HepG2 (cell line): ENCODE data around the gene KDM7A. TPM values are rescaled to one million over a fixed set of nuclear protein-coding genes. Genes with fewer than 3 reads are reported as not detected.

Source experiments
- HNRNPH1 ChIP-seq: fragments of 200-400 bp; formaldehyde crosslinking; optimal IDR thresholded peaks from 2 replicates; pipeline ENCODE3; 2017; ENCODE audit warnings: mild to moderate bottlenecking, low read depth, low read length
- HNRNPUL1 ChIP-seq: fragments of 200-400 bp; formaldehyde crosslinking; IDR thresholded peaks from 2 replicates; pipeline ENCODE4 v1.6.1; 2017; ENCODE audit warnings: low read depth, mild to moderate bottlenecking, low read length, moderate library complexity
- ISX ChIP-seq: sonication (generic); formaldehyde crosslinking; conservative IDR thresholded peaks from 2 replicates; pipeline ENCODE4 v1.5.0; 2020; ENCODE audit warnings: missing genetic modification reagents
- KAT2B ChIP-seq: fragments of 150-350 bp; IDR thresholded peaks from 2 replicates; pipeline ENCODE4 v1.6.1; 2014; ENCODE audit warnings: low read depth, low read length, borderline replicate concordance
- KDM3A ChIP-seq: IDR thresholded peaks from 2 replicates; pipeline ENCODE4 v1.6.1; 2018; ENCODE audit warnings: low read depth, missing compliant biosample characterization
- PPARG ChIP-seq: conservative IDR thresholded peaks from 2 replicates; pipeline ENCODE4 v1.6.1; 2016; ENCODE audit warnings: missing biosample characterization, missing genetic modification reagents
- ZBTB20 ChIP-seq: sonication (generic); formaldehyde crosslinking; IDR thresholded peaks from 2 replicates; pipeline ENCODE4 v1.8.1; 2023; ENCODE audit warnings: missing genetic modification reagents, low read depth, mild to moderate bottlenecking, borderline replicate concordance
- ZBTB40 ChIP-seq, 2 experiments: fragments of 450-650 bp in 1 of 2; sonication (generic) in 1 of 2; formaldehyde crosslinking in 1 of 2; IDR thresholded peaks; 2 replicates each; pipeline versions ENCODE4 v1.6.1 to v1.8.0; 2016 to 2022; ENCODE audit warnings: antibody characterized with exemption in 1 of 2, mild to moderate bottlenecking in 1 of 2, missing genetic modification reagents in 1 of 2
- ZNF256 ChIP-seq: sonication (generic); formaldehyde crosslinking; conservative IDR thresholded peaks from 2 replicates; pipeline ENCODE4 v1.4.0; 2020; ENCODE audit warnings: missing genetic modification reagents
- ZNF468 ChIP-seq: sonication (generic); formaldehyde crosslinking; IDR thresholded peaks from 2 replicates; pipeline ENCODE4 v1.8.0; 2022; ENCODE audit warnings: mild to moderate bottlenecking, moderate library complexity, missing genetic modification reagents
- ZNF530 ChIP-seq: sonication (generic); formaldehyde crosslinking; IDR thresholded peaks from 2 replicates; pipeline ENCODE4 v1.5.0; 2020; ENCODE audit warnings: low read depth, mild to moderate bottlenecking, missing genetic modification reagents
- ZNF615 ChIP-seq: sonication (generic); formaldehyde crosslinking; IDR thresholded peaks from 2 replicates; pipeline ENCODE4 v1.5.0; 2020; ENCODE audit warnings: mild to moderate bottlenecking, missing genetic modification reagents, borderline replicate concordance
- ZNF670 ChIP-seq: sonication (generic); formaldehyde crosslinking; IDR thresholded peaks from 2 replicates; pipeline ENCODE4 v1.8.0; 2022; ENCODE audit warnings: mild to moderate bottlenecking, missing genetic modification reagents, borderline replicate concordance
- polyA plus RNA-seq, 8 experiments: library from polyadenylated mRNA; depleted of rRNA in 3 of 8; stranded (reverse) in 7 of 8; unstranded in 1 of 8; fragments of >200 nt; fragmentation: Illumina TruSeq in 4 of 8; extraction: Trizol in 4 of 8; gene quantifications; 2 replicates each; pipeline versions ENCODE4 v1.2.1 to v1.2.3, GENCODE V29; 2011 to 2016; ENCODE audit warnings: low read depth in 4 of 8, missing spikeins in 1 of 8, mixed read lengths in 1 of 8; ENCODE audit not compliant: insufficient read depth in 1 of 8
- total RNA-seq, 5 experiments: library from RNA; depleted of rRNA; stranded (reverse); fragments of >200 nt; fragmentation: Illumina TruSeq; extraction: Trizol; gene quantifications; 2 replicates each; pipeline ENCODE4 v1.2.3, GENCODE V29; 2016; ENCODE audit warnings: low read depth in 1 of 5
- TF ChIP-seq, protein P1 (sequence below): sonication (generic); formaldehyde crosslinking; IDR thresholded peaks from 2 replicates; pipeline ENCODE4 v1.4.0; 2020; ENCODE audit warnings: missing genetic modification reagents, borderline replicate concordance
- TF ChIP-seq, protein P2 (sequence below): IDR thresholded peaks from 2 replicates; pipeline ENCODE4 v1.6.1; 2012; ENCODE audit warnings: inconsistent platforms

Gene KDM7A
- total and polyA plus RNA-seq, 2 of the 13 experiments (the other 11 are each of a cell fraction or from before 2014, with no cell fraction given): 10.8 to 16.8 TPM

DNA sequence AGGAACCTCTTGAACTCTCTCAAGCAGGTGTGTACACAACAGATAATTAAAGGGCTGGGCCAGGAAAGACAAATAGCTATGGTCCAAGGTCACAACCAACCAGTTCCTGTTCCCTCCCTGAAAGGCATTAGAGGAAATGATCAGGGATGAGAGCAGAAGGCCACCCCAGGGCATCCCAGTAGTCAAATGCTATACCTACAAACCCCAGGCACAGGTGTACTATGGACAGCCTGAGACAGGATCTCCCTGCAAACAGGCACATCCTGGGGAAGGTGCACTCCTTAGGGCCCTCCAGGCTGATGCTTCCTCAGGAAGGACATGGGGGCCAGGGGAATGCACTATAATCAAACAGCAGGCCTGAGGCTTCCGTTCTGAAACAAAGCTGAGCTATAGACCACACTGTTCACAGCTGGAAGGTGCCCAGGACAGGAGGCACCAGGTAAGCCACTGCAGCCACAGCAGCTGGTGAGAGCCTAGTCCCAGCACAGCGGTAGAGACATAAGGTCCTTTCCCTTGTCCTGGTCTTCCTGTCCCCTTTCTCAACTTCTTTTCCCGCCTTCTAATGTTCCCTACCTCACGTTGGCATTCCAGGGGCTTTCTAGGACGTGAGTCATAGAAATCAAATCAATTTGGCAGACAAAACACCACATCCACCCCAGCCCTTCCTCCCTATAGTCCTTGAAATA, 127.3 kb downstream of the KDM7A start (continued):
- TF ChIP-seq, protein P1, sequence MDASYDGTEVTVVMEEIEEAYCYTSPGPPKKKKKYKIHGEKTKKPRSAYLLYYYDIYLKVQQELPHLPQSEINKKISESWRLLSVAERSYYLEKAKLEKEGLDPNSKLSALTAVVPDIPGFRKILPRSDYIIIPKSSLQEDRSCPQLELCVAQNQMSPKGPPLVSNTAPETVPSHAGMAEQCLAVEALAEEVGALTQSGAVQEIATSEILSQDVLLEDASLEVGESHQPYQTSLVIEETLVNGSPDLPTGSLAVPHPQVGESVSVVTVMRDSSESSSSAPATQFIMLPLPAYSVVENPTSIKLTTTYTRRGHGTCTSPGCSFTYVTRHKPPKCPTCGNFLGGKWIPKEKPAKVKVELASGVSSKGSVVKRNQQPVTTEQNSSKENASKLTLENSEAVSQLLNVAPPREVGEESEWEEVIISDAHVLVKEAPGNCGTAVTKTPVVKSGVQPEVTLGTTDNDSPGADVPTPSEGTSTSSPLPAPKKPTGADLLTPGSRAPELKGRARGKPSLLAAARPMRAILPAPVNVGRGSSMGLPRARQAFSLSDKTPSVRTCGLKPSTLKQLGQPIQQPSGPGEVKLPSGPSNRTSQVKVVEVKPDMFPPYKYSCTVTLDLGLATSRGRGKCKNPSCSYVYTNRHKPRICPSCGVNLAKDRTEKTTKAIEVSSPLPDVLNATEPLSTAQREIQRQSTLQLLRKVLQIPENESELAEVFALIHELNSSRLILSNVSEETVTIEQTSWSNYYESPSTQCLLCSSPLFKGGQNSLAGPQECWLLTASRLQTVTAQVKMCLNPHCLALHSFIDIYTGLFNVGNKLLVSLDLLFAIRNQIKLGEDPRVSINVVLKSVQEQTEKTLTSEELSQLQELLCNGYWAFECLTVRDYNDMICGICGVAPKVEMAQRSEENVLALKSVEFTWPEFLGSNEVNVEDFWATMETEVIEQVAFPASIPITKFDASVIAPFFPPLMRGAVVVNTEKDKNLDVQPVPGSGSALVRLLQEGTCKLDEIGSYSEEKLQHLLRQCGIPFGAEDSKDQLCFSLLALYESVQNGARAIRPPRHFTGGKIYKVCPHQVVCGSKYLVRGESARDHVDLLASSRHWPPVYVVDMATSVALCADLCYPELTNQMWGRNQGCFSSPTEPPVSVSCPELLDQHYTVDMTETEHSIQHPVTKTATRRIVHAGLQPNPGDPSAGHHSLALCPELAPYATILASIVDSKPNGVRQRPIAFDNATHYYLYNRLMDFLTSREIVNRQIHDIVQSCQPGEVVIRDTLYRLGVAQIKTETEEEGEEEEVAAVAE (CRISPR knock-in tag): 0 out of 2 replicates have a peak, but pooled peaks have one; percentile 40
- TF ChIP-seq, protein P2, sequence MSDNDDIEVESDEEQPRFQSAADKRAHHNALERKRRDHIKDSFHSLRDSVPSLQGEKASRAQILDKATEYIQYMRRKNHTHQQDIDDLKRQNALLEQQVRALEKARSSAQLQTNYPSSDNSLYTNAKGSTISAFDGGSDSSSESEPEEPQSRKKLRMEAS: peak; percentile 61
- TF ChIP-seq PPARG (CRISPR knock-in tag) (peak; percentile 94), ZNF615 (CRISPR knock-in tag) (0 out of 2 replicates have a peak, but pooled peaks have one; percentile 82), ZNF530 (CRISPR knock-in tag) (no peak), ZNF256 (no peak), HNRNPUL1 (no peak), ZBTB20 (CRISPR knock-in tag) (peak; percentile 78), ZNF468 (CRISPR knock-in tag) (no peak), ISX (CRISPR knock-in tag) (no peak), HNRNPH1 (no peak), KDM3A (peak; percentile 94), KAT2B (no peak), ZNF670 (CRISPR knock-in tag) (peak; percentile 20; the same call in 1 of the 2 replicates), ZBTB40 (IDR thresholded peaks at IDR 0.05) (no peak), ZBTB40 (CRISPR knock-in tag; IDR thresholded peaks at IDR 0.05) (peak; percentile 70)
